Hindlimb muscle (tissue), 1 donor: ENCODE results near the gene PCDH19. TPM values are rescaled to one million over a fixed set of nuclear protein-coding genes. Genes with fewer than 3 reads are reported as not detected.

Source experiments
- DNase-seq: peaks from one replicate; pipeline ENCODE4 v3.0.0-alpha.2; 2013
- polyA plus RNA-seq: library from polyadenylated mRNA; unstranded; fragments of 120-200 nt; gene quantifications from one replicate; pipeline ENCODE4 v1.2.1, GENCODE V29; 2013; ENCODE audit not compliant: insufficient read length

PCDH19 gene
- polyA plus RNA-seq, 1 donor, result 7.4 TPM

- DNase-seq, result no peak
Observed at GRCh38 chrX:100296183-100296753, 113.8 kb downstream of the PCDH19 start.

GRCh38 chrX:100294965-100295364, 115.1 kb downstream of the PCDH19 start:
- no peak for DNase-seq

- DNase-seq, result no peak
Observed at GRCh38 chrX:100289066-100289558, 121.0 kb downstream of the PCDH19 start.

GRCh38 chrX:100277231-100277630, 132.8 kb downstream of the PCDH19 start:
- DNase-seq, result no peak

- no peak for DNase-seq
Observed at GRCh38 chrX:100274916-100275315, 135.2 kb downstream of the PCDH19 start.

GRCh38 chrX:100265179-100265578, 144.9 kb downstream of the PCDH19 start:
- DNase-seq, result no peak

GRCh38 chrX:100264200-100264599, 145.9 kb downstream of the PCDH19 start:
- DNase-seq, result no peak

- no peak for DNase-seq
Observed at GRCh38 chrX:100263650-100264049, 146.4 kb downstream of the PCDH19 start.

- no peak for DNase-seq
Observed at GRCh38 chrX:100248885-100249493, 161.1 kb downstream of the PCDH19 start.

GRCh38 chrX:100247826-100248225, 162.2 kb downstream of the PCDH19 start:
- DNase-seq, result no peak

- DNase-seq, result peak; percentile 4
Observed at GRCh38 chrX:100244681-100245080, 165.4 kb downstream of the PCDH19 start.

Other genes starting within 250 kb of the PCDH19 start
- gene TNMD, start 174.7 kb upstream of the PCDH19 start, polyA plus RNA-seq, result 40.1 TPM
- gene TSPAN6, start 226.5 kb upstream of the PCDH19 start, polyA plus RNA-seq, result 24.8 TPM
- gene SRPX2, start 233.9 kb upstream of the PCDH19 start, polyA plus RNA-seq, result 21.0 TPM